HepG2 (cell line): ENCODE measurements around the gene SLC35D2. TPM values are rescaled to one million over a fixed set of nuclear protein-coding genes. Genes with fewer than 3 reads are reported as not detected.

Experiments used
- FOXM1 ChIP-seq: sonication (generic); formaldehyde crosslinking; IDR thresholded peaks from 2 replicates; pipeline ENCODE4 v1.5.0; 2020; ENCODE audit warnings: missing genetic modification reagents
- KDM2A ChIP-seq: sonication (generic); formaldehyde crosslinking; IDR thresholded peaks from 2 replicates; pipeline ENCODE4 v1.4.0; 2020; ENCODE audit warnings: low read depth, missing genetic modification reagents, borderline replicate concordance
- NKX3-1 ChIP-seq: sonication (generic); formaldehyde crosslinking; IDR thresholded peaks from 2 replicates; pipeline ENCODE4 v1.5.0; 2020; ENCODE audit warnings: missing genetic modification reagents
- SMAD9 ChIP-seq: sonication (generic); formaldehyde crosslinking; IDR thresholded peaks from 2 replicates; pipeline ENCODE4 v1.5.1; 2020; ENCODE audit warnings: mild to moderate bottlenecking, missing genetic modification reagents
- TP53 ChIP-seq: sonication (generic); formaldehyde crosslinking; conservative IDR thresholded peaks from 2 replicates; pipeline ENCODE4 v1.4.0; 2020; ENCODE audit warnings: missing genetic modification reagents
- ZBTB7B ChIP-seq: sonication (generic); formaldehyde crosslinking; IDR thresholded peaks from 2 replicates; pipeline ENCODE4 v1.4.0; 2020; ENCODE audit warnings: missing genetic modification reagents
- ZC3H13 ChIP-seq: sonication (generic); formaldehyde crosslinking; IDR thresholded peaks from 2 replicates; pipeline ENCODE4 v1.8.1; 2023; ENCODE audit warnings: mild to moderate bottlenecking, missing genetic modification reagents, moderate library complexity
- ZNF430 ChIP-seq: sonication (generic); formaldehyde crosslinking; IDR thresholded peaks from 2 replicates; pipeline ENCODE4 v1.9.0; 2021; ENCODE audit warnings: mild to moderate bottlenecking, missing genetic modification reagents
- ZNF496 ChIP-seq: sonication (generic); formaldehyde crosslinking; IDR thresholded peaks from 2 replicates; pipeline ENCODE4 v1.8.1; 2023; ENCODE audit warnings: mild to moderate bottlenecking, moderate library complexity, missing genetic modification reagents; ENCODE audit not compliant: insufficient replicate concordance
- ZNF788 ChIP-seq: sonication (generic); formaldehyde crosslinking; IDR thresholded peaks from 2 replicates; pipeline ENCODE4 v1.5.0; 2020; ENCODE audit warnings: mild to moderate bottlenecking, missing genetic modification reagents, borderline replicate concordance
- ZSCAN20 ChIP-seq: sonication (generic); formaldehyde crosslinking; IDR thresholded peaks from 2 replicates; pipeline ENCODE4 v1.4.0; 2020; ENCODE audit warnings: missing genetic modification reagents, mild to moderate bottlenecking, borderline replicate concordance
- polyA plus RNA-seq, 8 experiments: library from polyadenylated mRNA; depleted of rRNA in 3 of 8; stranded (reverse) in 7 of 8; unstranded in 1 of 8; fragments of >200 nt; fragmentation: Illumina TruSeq in 4 of 8; extraction: Trizol in 4 of 8; gene quantifications; 2 replicates each; pipeline versions ENCODE4 v1.2.1 to v1.2.3, GENCODE V29; 2011 to 2016; ENCODE audit warnings: low read depth in 4 of 8, missing spikeins in 1 of 8, mixed read lengths in 1 of 8; ENCODE audit not compliant: insufficient read depth in 1 of 8
- total RNA-seq, 5 experiments: library from RNA; depleted of rRNA; stranded (reverse); fragments of >200 nt; fragmentation: Illumina TruSeq; extraction: Trizol; gene quantifications; 2 replicates each; pipeline ENCODE4 v1.2.3, GENCODE V29; 2016; ENCODE audit warnings: low read depth in 1 of 5
- TF ChIP-seq, protein P1 (sequence below): sonication (generic); formaldehyde crosslinking; IDR thresholded peaks from 2 replicates; pipeline ENCODE4 v1.5.1; 2020; ENCODE audit warnings: mild to moderate bottlenecking, missing genetic modification reagents, borderline replicate concordance
- TF ChIP-seq, protein P2 (sequence below): sonication (generic); formaldehyde crosslinking; IDR thresholded peaks from 2 replicates; pipeline ENCODE4 v1.5.1; 2020; ENCODE audit warnings: missing genetic modification reagents, mild to moderate bottlenecking, borderline replicate concordance
- TF ChIP-seq, protein P3 (sequence below): sonication (generic); formaldehyde crosslinking; IDR thresholded peaks from 2 replicates; pipeline ENCODE4 v1.8.1; 2023; ENCODE audit warnings: mild to moderate bottlenecking, inconsistent platforms, moderate library complexity, missing genetic modification reagents, borderline replicate concordance
- TF ChIP-seq, protein P4 (sequence below): sonication (generic); formaldehyde crosslinking; IDR thresholded peaks from 2 replicates; pipeline ENCODE4 v1.4.0; 2020; ENCODE audit warnings: mild to moderate bottlenecking, missing genetic modification reagents
- TF ChIP-seq, protein P5 (sequence below): sonication (generic); formaldehyde crosslinking; IDR thresholded peaks from 2 replicates; pipeline ENCODE4 v1.4.0; 2020; ENCODE audit warnings: missing genetic modification reagents, borderline replicate concordance
- TF ChIP-seq, protein P6 (sequence below): sonication (generic); formaldehyde crosslinking; conservative IDR thresholded peaks from 2 replicates; pipeline ENCODE4 v1.4.0; 2020; ENCODE audit warnings: missing genetic modification reagents

The SLC35D2 gene
- total and polyA plus RNA-seq, 2 of the 13 experiments (the other 11 are each of a cell fraction or from before 2014, with no cell fraction given), result 96.2 to 103 TPM

DNA sequence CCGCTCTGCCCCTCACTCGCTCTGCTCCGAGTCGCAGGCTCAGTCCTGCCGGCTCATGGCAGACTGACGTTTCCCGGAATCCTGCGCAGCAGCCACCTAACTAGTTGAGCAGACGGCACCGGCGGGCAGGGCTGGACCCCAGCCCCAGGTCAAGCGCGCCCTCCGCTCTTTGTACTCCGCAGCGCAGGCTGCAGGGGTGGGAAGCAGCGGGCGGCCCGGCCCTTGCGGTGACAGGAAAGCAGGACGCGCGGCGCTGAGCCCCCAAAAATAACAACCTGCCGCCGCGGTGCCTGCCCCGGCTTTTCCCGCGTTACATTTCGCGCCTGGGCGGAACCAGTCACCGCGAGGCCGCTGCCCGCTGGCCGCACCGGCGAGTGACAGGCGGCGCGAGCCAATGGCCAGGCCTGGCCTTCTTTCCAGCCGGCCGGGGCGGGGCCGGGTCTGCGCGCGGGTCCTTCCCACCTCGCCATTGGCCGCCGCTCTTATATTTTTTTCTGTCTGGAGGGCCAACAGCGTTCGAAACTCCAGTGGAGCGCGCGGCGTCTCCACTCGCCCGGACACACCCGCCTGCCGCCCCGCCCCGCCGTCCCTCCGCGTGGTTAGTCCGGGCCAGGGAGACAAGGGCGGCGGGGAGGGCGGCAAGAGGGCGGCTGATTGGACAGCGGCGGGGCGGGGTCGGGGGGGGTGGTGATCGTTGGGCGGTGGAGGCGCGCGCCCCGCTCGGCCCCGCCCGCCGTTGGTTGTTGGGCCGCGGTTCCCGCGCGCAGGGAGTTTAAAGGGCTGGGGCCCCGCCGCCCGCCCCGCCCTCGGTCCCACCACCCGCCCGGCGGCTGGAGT lies 34.8 kb upstream of the SLC35D2 start, which contains the start of gene ZNF367 (continued):
- TF ChIP-seq, protein P1, sequence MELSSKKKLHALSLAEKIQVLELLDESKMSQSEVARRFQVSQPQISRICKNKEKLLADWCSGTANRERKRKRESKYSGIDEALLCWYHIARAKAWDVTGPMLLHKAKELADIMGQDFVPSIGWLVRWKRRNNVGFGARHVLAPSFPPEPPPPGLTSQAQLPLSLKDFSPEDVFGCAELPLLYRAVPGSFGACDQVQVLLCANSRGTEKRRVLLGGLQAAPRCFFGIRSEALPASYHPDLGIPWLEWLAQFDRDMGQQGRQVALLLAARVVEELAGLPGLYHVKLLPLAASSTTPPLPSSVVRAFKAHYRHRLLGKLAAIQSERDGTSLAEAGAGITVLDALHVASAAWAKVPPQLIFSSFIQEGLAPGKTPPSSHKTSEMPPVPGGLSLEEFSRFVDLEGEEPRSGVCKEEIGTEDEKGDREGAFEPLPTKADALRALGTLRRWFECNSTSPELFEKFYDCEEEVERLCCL (CRISPR knock-in tag), result no peak
- TF ChIP-seq ZC3H13 (CRISPR knock-in tag) (peak; percentile 95), ZNF788 (CRISPR knock-in tag) (peak; percentile 69; the same call in 1 of the 2 replicates), KDM2A (CRISPR knock-in tag) (peak; percentile 38), ZNF430 (peak; percentile 49; the same call in 1 of the 2 replicates), ZBTB7B (peak; percentile 47; the same call in 1 of the 2 replicates), ZSCAN20 (CRISPR knock-in tag) (peak; percentile 87; the same call in 1 of the 2 replicates), SMAD9 (no peak), NKX3-1 (CRISPR knock-in tag) (peak; percentile 95), FOXM1 (CRISPR knock-in tag) (0 out of 2 replicates have a peak, but pooled peaks have one; percentile 13), TP53 (no peak), ZNF496 (CRISPR knock-in tag) (no peak)
- TF ChIP-seq, protein P2, sequence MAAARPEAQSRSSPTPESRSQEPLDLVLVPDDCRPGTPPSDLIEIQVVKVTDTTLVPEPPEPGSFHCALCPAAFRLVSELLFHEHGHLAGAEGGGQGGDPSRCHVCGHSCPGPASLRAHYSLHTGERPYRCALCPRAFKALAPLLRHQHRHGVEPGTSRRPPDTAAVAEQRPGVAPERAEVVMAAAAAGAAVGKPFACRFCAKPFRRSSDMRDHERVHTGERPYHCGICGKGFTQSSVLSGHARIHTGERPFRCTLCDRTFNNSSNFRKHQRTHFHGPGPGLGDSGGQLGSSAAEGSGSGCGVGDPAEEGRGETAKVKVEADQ (CRISPR knock-in tag), result 0 out of 2 replicates have a peak, but pooled peaks have one; percentile 43
- TF ChIP-seq, protein P3, sequence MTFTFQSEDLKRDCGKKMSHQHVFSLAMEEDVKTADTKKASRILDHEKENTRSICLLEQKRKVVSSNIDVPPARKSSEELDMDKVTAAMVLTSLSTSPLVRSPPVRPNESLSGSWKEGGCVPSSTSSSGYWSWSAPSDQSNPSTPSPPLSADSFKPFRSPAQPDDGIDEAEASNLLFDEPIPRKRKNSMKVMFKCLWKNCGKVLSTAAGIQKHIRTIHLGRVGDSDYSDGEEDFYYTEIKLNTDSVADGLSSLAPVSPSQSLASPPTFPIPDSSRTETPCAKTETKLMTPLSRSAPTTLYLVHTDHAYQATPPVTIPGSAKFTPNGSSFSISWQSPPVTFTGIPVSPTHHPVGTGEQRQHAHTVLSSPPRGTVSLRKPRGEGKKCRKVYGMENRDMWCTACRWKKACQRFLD, result no peak
- TF ChIP-seq, protein P4, sequence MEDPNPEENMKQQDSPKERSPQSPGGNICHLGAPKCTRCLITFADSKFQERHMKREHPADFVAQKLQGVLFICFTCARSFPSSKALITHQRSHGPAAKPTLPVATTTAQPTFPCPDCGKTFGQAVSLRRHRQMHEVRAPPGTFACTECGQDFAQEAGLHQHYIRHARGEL (CRISPR knock-in tag), result no peak
- TF ChIP-seq, protein P5, sequence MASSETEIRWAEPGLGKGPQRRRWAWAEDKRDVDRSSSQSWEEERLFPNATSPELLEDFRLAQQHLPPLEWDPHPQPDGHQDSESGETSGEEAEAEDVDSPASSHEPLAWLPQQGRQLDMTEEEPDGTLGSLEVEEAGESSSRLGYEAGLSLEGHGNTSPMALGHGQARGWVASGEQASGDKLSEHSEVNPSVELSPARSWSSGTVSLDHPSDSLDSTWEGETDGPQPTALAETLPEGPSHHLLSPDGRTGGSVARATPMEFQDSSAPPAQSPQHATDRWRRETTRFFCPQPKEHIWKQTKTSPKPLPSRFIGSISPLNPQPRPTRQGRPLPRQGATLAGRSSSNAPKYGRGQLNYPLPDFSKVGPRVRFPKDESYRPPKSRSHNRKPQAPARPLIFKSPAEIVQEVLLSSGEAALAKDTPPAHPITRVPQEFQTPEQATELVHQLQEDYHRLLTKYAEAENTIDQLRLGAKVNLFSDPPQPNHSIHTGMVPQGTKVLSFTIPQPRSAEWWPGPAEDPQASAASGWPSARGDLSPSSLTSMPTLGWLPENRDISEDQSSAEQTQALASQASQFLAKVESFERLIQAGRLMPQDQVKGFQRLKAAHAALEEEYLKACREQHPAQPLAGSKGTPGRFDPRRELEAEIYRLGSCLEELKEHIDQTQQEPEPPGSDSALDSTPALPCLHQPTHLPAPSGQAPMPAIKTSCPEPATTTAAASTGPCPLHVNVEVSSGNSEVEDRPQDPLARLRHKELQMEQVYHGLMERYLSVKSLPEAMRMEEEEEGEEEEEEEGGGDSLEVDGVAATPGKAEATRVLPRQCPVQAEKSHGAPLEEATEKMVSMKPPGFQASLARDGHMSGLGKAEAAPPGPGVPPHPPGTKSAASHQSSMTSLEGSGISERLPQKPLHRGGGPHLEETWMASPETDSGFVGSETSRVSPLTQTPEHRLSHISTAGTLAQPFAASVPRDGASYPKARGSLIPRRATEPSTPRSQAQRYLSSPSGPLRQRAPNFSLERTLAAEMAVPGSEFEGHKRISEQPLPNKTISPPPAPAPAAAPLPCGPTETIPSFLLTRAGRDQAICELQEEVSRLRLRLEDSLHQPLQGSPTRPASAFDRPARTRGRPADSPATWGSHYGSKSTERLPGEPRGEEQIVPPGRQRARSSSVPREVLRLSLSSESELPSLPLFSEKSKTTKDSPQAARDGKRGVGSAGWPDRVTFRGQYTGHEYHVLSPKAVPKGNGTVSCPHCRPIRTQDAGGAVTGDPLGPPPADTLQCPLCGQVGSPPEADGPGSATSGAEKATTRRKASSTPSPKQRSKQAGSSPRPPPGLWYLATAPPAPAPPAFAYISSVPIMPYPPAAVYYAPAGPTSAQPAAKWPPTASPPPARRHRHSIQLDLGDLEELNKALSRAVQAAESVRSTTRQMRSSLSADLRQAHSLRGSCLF (CRISPR knock-in tag), result 0 out of 2 replicates have a peak, but pooled peaks have one; percentile 61
- TF ChIP-seq, protein P6, sequence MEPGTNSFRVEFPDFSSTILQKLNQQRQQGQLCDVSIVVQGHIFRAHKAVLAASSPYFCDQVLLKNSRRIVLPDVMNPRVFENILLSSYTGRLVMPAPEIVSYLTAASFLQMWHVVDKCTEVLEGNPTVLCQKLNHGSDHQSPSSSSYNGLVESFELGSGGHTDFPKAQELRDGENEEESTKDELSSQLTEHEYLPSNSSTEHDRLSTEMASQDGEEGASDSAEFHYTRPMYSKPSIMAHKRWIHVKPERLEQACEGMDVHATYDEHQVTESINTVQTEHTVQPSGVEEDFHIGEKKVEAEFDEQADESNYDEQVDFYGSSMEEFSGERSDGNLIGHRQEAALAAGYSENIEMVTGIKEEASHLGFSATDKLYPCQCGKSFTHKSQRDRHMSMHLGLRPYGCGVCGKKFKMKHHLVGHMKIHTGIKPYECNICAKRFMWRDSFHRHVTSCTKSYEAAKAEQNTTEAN, result peak; percentile 63
